ENCODE results near the gene FMNL2.

DNA sequence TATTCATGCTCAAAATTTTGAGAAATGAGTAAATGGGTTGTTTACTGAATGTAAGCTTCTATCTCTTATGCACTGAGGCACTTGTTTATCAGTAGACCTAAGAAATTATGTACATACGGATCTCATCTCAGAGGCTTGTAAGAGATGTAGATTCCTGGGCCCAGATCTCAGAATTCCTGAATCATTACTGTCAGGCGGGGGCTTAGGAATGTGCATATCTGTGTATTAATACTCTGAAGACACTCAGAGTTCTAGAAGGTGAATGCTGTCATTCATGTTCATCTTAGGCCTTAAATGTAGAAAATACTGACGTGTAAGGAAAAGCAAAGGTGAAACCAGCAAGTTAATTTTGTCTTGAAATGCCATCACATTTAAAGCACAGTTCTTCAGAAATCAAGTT is 169.6 kb downstream of the FMNL2 start:
- TF ChIP-seq, protein P1, sequence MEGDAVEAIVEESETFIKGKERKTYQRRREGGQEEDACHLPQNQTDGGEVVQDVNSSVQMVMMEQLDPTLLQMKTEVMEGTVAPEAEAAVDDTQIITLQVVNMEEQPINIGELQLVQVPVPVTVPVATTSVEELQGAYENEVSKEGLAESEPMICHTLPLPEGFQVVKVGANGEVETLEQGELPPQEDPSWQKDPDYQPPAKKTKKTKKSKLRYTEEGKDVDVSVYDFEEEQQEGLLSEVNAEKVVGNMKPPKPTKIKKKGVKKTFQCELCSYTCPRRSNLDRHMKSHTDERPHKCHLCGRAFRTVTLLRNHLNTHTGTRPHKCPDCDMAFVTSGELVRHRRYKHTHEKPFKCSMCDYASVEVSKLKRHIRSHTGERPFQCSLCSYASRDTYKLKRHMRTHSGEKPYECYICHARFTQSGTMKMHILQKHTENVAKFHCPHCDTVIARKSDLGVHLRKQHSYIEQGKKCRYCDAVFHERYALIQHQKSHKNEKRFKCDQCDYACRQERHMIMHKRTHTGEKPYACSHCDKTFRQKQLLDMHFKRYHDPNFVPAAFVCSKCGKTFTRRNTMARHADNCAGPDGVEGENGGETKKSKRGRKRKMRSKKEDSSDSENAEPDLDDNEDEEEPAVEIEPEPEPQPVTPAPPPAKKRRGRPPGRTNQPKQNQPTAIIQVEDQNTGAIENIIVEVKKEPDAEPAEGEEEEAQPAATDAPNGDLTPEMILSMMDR (IDR thresholded peaks at IDR 0.05), result no peak
- TF ChIP-seq EP300 (IDR thresholded peaks at IDR 0.05), result no peak

Measured in stomach (tissue), 4 donors.